HFFc6 (cell line): Measurements from ENCODE around the gene OLFML3. TPM values are rescaled to one million over a fixed set of nuclear protein-coding genes. Genes with fewer than 3 reads are reported as not detected.
"Not testable (repeated sequence)": the region's sequence is repeated elsewhere in the genome, so short reads cannot be mapped to it uniquely, and the experiment has no call there.

Source experiments
- DNase-seq: peaks from one replicate; pipeline ENCODE4 v3.0.0-alpha.2; 2018
- H3K27ac Mint-ChIP-seq: 2 replicates; pipeline ENCODE4 v1.8.0; 2020; ENCODE audit warnings: mild to moderate bottlenecking, mixed read lengths
- H3K27me3 Mint-ChIP-seq: 2 replicates; pipeline ENCODE4 v1.8.0; 2021; ENCODE audit warnings: mild to moderate bottlenecking, moderate library complexity, mixed read lengths; ENCODE audit not compliant: insufficient read depth
- H3K36me3 Mint-ChIP-seq: 2 replicates; pipeline ENCODE4 v1.8.0; 2021; ENCODE audit warnings: low read depth, mixed read lengths
- H3K4me1 Mint-ChIP-seq: 2 replicates; pipeline ENCODE4 v1.8.0; 2020; ENCODE audit warnings: low read depth, mixed read lengths
- H3K4me3 Mint-ChIP-seq: 2 replicates; pipeline ENCODE4 v1.8.0; 2020; ENCODE audit warnings: mild to moderate bottlenecking, moderate library complexity, mixed read lengths
- H3K9me3 Mint-ChIP-seq: 2 replicates; pipeline ENCODE4 v1.8.0; 2020; ENCODE audit warnings: mild to moderate bottlenecking, mixed read lengths
- CTCF ChIP-seq: fragments of 200-600 bp; sonication (generic); IDR thresholded peaks from 2 replicates; pipeline ENCODE4 v1.5.0; 2021; ENCODE audit warnings: antibody characterized with exemption, mild to moderate bottlenecking
- total RNA-seq, 6 experiments: library from RNA; stranded (reverse); fragmentation: NEBNext Ultra II Directional; extraction: Animal tissue kit (Norgen Biotek cat#: 25700); gene quantifications; 2 replicates in 1 of 6; 3 replicates in 5 of 6; pipeline ENCODE4 v1.2.3, GENCODE V29; 2021

OLFML3 gene
- total RNA-seq, 6 experiments from 2014 or later: 66.4 to 130 (median 123) TPM

- Mint-ChIP-seq H3K36me3 (peaks cover 5% of the 10 kb centered on the region; the same call in 1 of the 2 replicates), H3K27me3 (peaks cover 5% of the 10 kb centered on the region), H3K4me3 (no peak overlapping the region), H3K27ac (no peak overlapping the region), H3K9me3 (no peaks in the 10 kb centered on the region), H3K4me1 (peaks cover 32% of the 10 kb centered on the region)
- no peak for DNase-seq
- no peak for TF ChIP-seq CTCF
These were observed 35.8 kb downstream of the OLFML3 start for GRCh38 chr1:114015075-114015474.

GRCh38 chr1:114019724-114020123 is 40.5 kb downstream of the OLFML3 start:
- not testable (repeated sequence) for H3K36me3 Mint-ChIP-seq, H3K4me1 Mint-ChIP-seq, H3K9me3 Mint-ChIP-seq, DNase-seq, H3K27ac Mint-ChIP-seq, H3K4me3 Mint-ChIP-seq
- peaks cover 12% of the 10 kb centered on the region for H3K27me3 Mint-ChIP-seq

- H3K27me3 Mint-ChIP-seq: peaks cover 16% of the 10 kb centered on the region
These were observed 42.4 kb downstream of the OLFML3 start for GRCh38 chr1:114021665-114022099.

GRCh38 chr1:114022877-114023276 is 43.6 kb downstream of the OLFML3 start:
- peaks cover 14% of the 10 kb centered on the region for H3K27me3 Mint-ChIP-seq
- no peak overlapping the region for H3K4me3 Mint-ChIP-seq
- peaks cover 23% of the 10 kb centered on the region for H3K4me1 Mint-ChIP-seq
- peaks cover 5% of the 10 kb centered on the region; the same call in 1 of the 2 replicates for H3K36me3 Mint-ChIP-seq
- no peak for TF ChIP-seq CTCF
- H3K27ac Mint-ChIP-seq: no peak overlapping the region
- H3K9me3 Mint-ChIP-seq: no peaks in the 10 kb centered on the region
- DNase-seq: no peak

More at GRCh38 chr1:114021665-114022099, 42.4 kb downstream of the OLFML3 start:
- no peak overlapping the region for H3K4me3 Mint-ChIP-seq
- TF ChIP-seq CTCF: no peak
- peaks cover 12% of the 10 kb centered on the region for H3K4me1 Mint-ChIP-seq
- H3K36me3 Mint-ChIP-seq: peaks cover 5% of the 10 kb centered on the region; the same call in 1 of the 2 replicates
- no peaks in the 10 kb centered on the region for H3K9me3 Mint-ChIP-seq
- DNase-seq: no peak
- no peak overlapping the region for H3K27ac Mint-ChIP-seq

- H3K27ac Mint-ChIP-seq: no peak overlapping the region
- H3K9me3 Mint-ChIP-seq: no peaks in the 10 kb centered on the region
- peaks cover 14% of the 10 kb centered on the region for H3K27me3 Mint-ChIP-seq
- H3K4me1 Mint-ChIP-seq: peaks cover 23% of the 10 kb centered on the region
- DNase-seq: no peak
- H3K36me3 Mint-ChIP-seq: peaks cover 5% of the 10 kb centered on the region; the same call in 1 of the 2 replicates
- TF ChIP-seq CTCF: no peak
- H3K4me3 Mint-ChIP-seq: no peak overlapping the region
These were observed 44.1 kb downstream of the OLFML3 start for GRCh38 chr1:114023377-114023776.

- Mint-ChIP-seq H3K9me3 (no peaks in the 10 kb centered on the region), H3K27ac (no peak overlapping the region), H3K4me3 (no peak overlapping the region), H3K27me3 (peaks cover 14% of the 10 kb centered on the region), H3K36me3 (peaks cover 5% of the 10 kb centered on the region; the same call in 1 of the 2 replicates), H3K4me1 (peaks cover 23% of the 10 kb centered on the region)
- DNase-seq: no peak
- no peak for TF ChIP-seq CTCF
These were observed 44.8 kb downstream of the OLFML3 start for GRCh38 chr1:114024049-114024448.
